ENCODE measurements around the gene MAPK11. TPM values are rescaled to one million over a fixed set of nuclear protein-coding genes. Genes with fewer than 3 reads are reported as not detected.

MAPK11 gene
- total RNA-seq, 2 donors from 2014 or later = 10.2 to 15.1 TPM

DNA sequence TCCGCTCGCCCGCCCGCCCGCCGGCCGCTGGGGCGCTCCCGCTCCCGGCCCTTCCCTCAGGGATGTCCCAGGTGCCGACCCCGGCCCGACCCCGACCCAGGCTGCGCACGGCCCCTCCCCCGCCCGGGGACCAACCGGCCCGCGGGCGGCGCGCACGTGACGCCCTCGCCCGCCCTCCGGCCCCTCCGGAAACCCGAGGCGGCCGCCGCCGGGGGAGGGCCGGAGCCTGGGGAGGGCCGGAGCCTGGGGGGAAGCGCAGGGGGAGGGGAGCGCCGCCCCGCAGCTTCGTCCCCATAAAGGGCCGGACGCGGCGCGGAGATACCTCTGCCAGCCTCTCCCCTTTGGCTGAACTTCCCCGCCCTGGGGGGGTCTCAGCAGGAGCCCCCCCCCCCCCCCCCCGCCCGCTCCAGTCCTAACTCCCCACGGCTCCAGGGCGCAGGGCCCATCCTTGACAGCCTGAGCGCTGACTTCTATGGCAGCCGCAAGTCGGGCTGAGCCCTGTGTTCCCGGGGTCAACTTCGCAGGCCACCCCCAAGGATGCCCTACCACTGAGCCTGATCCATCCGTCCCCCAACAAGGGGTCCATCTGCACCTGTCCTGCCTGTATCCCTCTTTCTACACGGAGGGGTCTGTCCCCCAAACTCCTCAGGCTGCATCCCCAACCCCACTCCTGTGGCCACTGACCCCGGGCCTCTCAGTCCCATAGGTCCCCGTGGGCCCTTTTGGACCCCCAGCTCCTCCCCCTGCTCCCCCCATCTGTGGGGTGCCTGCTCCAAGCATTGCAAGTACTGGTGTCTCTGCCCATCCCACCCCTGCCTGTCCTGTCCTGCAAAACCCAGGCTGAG lies 8.3 kb downstream of the MAPK11 start, which contains the start of gene MAPK12:
Gene MAPK12, minus strand, starts transcription at position 69 of the 845 bp plus-strand sequence. CDS start 174 bp downstream, outside the sequence.
- DNase-seq (ENCODE audit: low spot score) (no peak), ATAC-seq (peak; percentile 1 to 25)
- peak within 1 kb of the TSS; percentile 73 for H3K4me3 Mint-ChIP-seq
- H3K27me3 Mint-ChIP-seq = peaks cover 0 to 9% of the 10 kb centered on the region in 2 donors
- H3K36me3 Mint-ChIP-seq = no peaks in the 10 kb centered on the region
- H3K9me3 Mint-ChIP-seq = no peaks in the 10 kb centered on the region
- H3K4me1 Mint-ChIP-seq (ENCODE audit: low read depth in 2 of 2) = peaks cover 4 to 5% of the 10 kb centered on the region in 2 donors
- no peak within 1 kb of the TSS for H3K27ac Mint-ChIP-seq

DNA sequence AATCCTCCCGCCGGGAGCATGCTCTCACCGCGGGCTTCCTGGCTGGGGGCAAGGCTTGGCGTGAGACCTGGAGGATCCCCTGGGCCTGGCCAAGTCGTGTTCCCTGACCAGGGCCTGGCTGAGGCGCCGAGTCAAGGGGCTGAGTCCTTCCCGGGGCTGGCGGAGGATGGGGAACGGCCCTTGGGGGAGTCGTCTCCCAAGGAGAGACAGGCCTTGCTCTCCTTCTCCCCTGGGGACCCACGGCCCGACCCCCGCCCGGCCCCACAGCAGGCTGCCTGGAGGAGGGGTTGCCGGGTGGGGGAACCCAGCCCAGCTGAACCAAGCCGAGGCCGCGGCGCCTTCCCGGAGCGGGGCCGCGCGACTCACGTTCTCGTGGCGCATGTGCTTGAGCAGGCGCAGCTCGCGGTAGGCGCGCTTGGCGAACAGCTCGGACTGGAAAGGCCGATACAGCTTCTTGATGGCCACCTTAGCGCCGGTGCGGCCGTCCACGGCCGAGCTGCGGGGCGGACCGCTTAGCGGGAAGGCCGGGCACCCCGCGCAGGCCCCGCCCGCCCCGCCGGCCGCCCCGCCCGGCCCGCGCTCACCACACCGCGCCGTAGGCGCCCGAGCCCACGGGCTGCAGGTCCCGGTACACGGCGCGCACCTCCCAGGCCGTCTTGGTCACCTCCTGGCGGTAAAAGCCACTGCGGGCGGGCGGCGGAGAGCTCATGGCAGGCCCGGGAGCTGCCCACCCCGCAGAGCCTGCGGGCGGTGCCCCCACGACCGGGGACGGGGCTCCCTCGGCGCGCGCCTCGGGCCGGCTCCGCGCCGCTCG lies 9.2 kb downstream of the MAPK11 start:
- no peaks in the 10 kb centered on the region for H3K36me3 Mint-ChIP-seq
- no peak for DNase-seq (ENCODE audit: low spot score)
- H3K4me3 Mint-ChIP-seq = no peak overlapping the region
- peaks cover 0 to 9% of the 10 kb centered on the region in 2 donors for H3K27me3 Mint-ChIP-seq
- H3K4me1 Mint-ChIP-seq (ENCODE audit: low read depth in 2 of 2) = peaks cover 4 to 5% of the 10 kb centered on the region in 2 donors
- no peak overlapping the region for H3K27ac Mint-ChIP-seq
- H3K9me3 Mint-ChIP-seq = no peaks in the 10 kb centered on the region
- ATAC-seq = peak; percentile 32 to 53

DNA sequence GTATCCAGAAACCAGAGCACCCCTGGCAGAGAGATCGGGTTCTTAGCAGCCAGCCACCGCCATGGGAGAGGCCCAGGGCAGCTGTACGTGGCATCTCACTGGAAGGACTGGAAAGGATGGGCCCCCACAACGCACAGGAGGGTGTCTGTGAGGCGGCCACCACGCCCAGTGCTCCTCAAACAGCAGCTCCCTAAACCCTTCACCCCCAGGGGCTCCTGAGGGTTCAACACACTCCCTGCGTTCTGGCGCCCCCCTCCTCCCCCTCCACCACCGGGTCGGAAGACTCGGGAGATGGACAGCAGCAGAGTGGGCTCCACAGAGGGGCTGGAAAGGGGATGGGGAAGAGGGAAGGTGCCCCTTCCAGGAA lies 9.8 kb downstream of the MAPK11 start:
- Mint-ChIP-seq H3K27ac (no peak overlapping the region), H3K27me3 (peaks cover 0 to 9% of the 10 kb centered on the region in 2 donors), H3K9me3 (no peaks in the 10 kb centered on the region), H3K36me3 (no peaks in the 10 kb centered on the region), H3K4me1 (ENCODE audit: low read depth in 2 of 2) (peaks cover 4 to 5% of the 10 kb centered on the region in 2 donors), H3K4me3 (no peak overlapping the region)
- DNase-seq (ENCODE audit: low spot score) = no peak
- no peak for ATAC-seq

DNA sequence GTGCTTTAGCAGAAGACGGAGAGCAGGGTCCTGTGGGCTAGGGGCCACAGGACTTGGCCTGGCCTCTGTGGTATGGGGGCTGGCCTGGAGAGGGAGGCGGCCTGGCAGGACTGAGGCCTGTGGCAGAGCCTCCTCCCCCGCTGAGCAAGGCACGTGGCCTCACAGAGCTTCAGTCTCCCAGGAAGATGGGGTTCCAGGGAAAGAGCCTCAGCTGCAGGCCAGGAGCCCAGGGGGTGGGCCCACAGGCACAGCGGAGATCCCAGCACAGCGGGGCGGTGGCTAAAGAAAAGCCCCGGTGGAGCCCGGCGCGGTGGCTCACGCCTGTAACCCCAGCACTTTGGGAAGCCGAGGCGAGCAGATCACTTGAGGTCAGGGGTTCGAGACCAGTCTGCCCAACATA lies 10.9 kb downstream of the MAPK11 start:
- Mint-ChIP-seq H3K36me3 (no peaks in the 10 kb centered on the region), H3K9me3 (no peaks in the 10 kb centered on the region), H3K4me1 (ENCODE audit: low read depth in 2 of 2) (peaks cover 4 to 5% of the 10 kb centered on the region in 2 donors), H3K4me3 (no peak overlapping the region), H3K27ac (no peak overlapping the region), H3K27me3 (peaks cover 0 to 9% of the 10 kb centered on the region in 2 donors)
- no peak for DNase-seq (ENCODE audit: low spot score)
- no peak for ATAC-seq

DNA sequence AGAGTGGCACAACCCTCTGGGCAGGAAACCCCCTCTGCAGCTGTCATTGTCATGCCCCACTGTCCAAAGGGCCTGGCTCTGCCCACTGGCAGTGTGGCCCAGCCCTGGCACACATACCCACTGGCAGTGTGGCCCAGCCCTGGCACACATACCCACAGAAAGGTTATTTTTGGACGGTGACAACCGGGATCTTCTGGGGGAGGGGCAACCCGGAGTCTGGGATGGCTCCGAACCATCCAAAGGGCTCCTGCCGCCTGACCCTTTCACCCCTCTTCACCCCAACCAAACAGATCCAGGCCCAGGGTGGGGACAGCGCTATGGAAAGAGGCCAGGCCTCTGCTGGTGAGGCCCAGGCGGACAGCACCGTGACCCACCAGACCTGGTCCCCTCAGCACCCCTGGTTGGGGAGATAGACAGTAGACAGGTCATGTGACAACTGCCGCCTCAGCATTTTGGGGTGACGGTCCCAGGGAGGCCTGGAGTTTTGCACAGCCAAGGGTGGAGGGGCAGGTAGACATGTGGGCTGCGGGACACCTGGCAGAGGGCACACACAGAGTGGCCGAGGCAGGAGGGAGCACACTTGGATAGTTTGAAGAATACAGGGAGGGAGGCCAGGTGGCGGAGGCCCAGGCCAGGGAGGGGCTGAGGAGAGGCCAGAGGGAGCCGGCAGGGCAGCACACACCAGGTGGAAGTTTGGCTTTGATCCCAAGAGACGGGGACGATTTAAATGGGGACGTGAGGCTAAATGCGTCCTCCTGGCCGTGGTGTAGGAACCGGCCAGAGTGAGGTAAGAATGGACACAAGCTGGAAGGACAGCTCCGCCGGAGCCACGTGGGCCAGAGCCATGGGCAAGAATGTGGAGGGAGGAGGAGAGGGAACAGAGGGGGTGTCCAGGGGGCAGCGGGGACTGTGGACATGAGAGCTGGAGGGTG lies 11.6 kb downstream of the MAPK11 start:
- DNase-seq (ENCODE audit: low spot score) = no peak
- Mint-ChIP-seq H3K27ac (no peak overlapping the region), H3K27me3 (peaks cover 0 to 9% of the 10 kb centered on the region in 2 donors), H3K4me3 (no peak overlapping the region), H3K9me3 (no peaks in the 10 kb centered on the region), H3K36me3 (no peaks in the 10 kb centered on the region), H3K4me1 (ENCODE audit: low read depth in 2 of 2) (peaks cover 4 to 5% of the 10 kb centered on the region in 2 donors)
- no peak for ATAC-seq

DNA sequence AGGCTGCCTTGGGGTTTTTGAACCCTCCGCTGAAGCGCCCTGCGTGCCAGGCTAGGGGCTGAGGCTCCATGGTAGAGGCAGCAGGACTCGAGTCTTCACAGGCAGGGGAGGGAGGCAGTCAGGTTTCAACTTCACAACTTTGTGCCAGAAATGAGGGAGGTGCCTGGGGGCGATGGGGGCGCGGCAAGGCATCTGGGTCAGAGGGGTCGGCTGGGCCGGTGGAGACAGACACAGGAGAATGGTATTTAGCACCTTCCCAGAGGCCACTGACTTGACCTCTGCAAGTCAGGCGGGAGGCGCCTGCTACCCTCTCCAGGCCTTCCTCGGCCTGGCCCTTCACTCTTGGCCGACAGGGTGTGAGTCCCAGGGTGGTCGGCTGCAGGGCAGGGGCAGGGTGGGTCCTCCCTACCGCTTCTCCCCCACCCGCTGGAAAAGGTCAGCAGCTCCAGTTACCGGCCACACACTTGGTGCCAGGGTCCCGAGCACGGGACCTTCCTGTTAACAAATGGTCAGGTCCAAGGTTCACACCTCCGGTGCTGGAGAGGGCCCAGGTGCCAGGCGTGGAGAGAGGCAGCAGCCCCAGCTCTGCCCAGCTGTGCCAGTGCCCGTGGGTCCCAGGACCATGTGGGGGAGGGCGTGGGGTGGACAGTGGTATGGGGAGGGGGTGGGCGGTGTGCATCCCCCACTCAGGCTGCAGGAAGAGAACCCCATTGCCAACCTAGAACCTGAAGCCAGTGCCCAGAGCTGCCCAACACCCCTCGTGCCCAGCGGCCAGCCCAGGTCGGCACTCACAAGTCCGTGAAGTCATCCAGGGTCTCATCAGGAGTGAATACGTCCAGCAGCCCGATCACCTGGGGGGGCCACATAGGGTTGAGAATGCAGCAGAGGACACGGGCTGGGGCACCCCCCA lies 12.5 kb downstream of the MAPK11 start:
- H3K4me3 Mint-ChIP-seq = no peak overlapping the region
- H3K36me3 Mint-ChIP-seq = no peaks in the 10 kb centered on the region
- H3K9me3 Mint-ChIP-seq = no peaks in the 10 kb centered on the region
- ATAC-seq = no peak
- DNase-seq (ENCODE audit: low spot score) = no peak
- peaks cover 0 to 9% of the 10 kb centered on the region in 2 donors for H3K27me3 Mint-ChIP-seq
- no peak overlapping the region for H3K27ac Mint-ChIP-seq
- peaks cover 4 to 5% of the 10 kb centered on the region in 2 donors for H3K4me1 Mint-ChIP-seq (ENCODE audit: low read depth in 2 of 2)

DNA sequence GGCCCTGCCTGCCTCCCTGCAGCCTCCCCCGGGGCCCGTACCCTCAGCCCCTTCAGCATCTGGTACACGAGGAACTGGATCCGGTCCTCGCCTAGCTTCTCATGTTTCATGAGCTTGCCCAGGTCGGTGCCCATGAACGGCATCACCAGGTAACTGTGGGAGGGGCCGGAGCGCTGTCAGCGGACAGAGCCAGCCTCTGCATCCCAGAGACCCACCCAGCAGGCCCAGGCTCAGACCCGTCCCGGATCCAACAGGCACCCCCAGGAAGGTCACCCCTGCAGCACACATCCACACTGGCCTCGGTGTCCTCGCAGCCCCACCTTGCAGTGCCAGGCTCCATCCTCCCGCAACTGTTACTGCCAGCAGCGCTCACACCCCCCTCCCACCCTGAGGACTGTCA lies 13.1 kb downstream of the MAPK11 start:
- Mint-ChIP-seq H3K36me3 (no peaks in the 10 kb centered on the region), H3K9me3 (no peaks in the 10 kb centered on the region), H3K27ac (no peak overlapping the region), H3K4me1 (ENCODE audit: low read depth in 2 of 2) (peaks cover 1 to 2% of the 10 kb centered on the region in 2 donors), H3K4me3 (no peak overlapping the region), H3K27me3 (peaks cover 0 to 5% of the 10 kb centered on the region in 2 donors)
- no peak for ATAC-seq
- DNase-seq (ENCODE audit: low spot score) = no peak

DNA sequence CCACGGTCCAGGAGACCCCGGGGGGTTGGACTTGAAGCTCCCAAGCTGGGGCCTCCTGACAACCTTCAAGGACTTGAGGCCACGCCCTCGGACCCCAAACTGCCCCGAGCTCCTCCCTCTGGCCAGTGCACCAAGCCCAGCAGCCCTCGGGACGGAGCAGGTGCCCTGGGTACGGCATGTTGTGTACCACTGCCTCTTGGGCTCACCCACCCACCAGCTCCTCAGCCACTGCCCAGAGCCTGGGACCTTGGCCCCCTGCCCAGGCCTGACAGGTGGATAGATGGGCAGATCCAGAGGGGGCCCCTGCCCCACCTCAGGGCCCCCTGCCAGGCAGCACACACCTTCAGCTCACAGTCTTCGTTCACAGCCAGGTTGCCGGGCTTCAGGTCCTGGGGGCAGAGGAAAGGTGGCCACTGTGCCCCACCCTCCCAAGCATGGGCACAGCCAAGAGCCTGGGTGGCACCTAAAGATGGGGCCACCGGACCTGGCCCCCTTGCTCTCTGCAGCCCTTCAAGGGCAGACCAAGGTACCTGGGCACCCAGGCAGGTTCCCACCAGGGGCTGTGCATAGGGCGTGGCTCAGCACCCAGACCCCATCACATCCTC lies 13.8 kb downstream of the MAPK11 start:
- H3K27ac Mint-ChIP-seq = no peak overlapping the region
- DNase-seq (ENCODE audit: low spot score) (no peak), ATAC-seq (no peak)
- H3K36me3 Mint-ChIP-seq = no peaks in the 10 kb centered on the region
- H3K9me3 Mint-ChIP-seq = no peaks in the 10 kb centered on the region
- H3K27me3 Mint-ChIP-seq = peaks cover 0 to 4% of the 10 kb centered on the region in 2 donors
- no peaks in the 10 kb centered on the region for H3K4me1 Mint-ChIP-seq (ENCODE audit: low read depth in 2 of 2)
- no peak overlapping the region for H3K4me3 Mint-ChIP-seq

DNA sequence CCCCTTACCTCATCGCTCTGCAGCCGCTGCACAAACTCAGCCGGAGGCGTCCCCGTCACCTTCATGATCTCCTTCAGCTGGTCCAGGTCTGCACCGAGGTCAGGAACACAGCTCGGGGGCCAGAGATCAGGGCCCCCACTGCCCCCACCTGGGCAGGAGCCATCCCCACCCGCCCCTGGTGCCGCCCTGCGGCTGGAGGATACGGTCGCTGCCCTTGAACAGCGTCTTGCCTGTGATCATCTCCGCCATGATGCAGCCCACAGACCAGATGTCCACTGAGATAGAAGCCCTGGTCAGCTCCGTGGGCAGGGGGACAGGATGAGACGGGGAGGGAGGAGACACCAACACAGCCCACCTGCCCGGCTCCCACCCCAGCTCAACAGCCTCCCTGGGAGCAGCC lies 14.6 kb downstream of the MAPK11 start:
- Mint-ChIP-seq H3K9me3 (no peaks in the 10 kb centered on the region), H3K4me1 (ENCODE audit: low read depth in 2 of 2) (peaks cover 0 to 2% of the 10 kb centered on the region in 2 donors), H3K27ac (no peak overlapping the region), H3K27me3 (peaks cover 0 to 4% of the 10 kb centered on the region in 2 donors), H3K36me3 (no peaks in the 10 kb centered on the region), H3K4me3 (no peak overlapping the region)
- no peak for ATAC-seq
- no peak for DNase-seq (ENCODE audit: low spot score)

DNA sequence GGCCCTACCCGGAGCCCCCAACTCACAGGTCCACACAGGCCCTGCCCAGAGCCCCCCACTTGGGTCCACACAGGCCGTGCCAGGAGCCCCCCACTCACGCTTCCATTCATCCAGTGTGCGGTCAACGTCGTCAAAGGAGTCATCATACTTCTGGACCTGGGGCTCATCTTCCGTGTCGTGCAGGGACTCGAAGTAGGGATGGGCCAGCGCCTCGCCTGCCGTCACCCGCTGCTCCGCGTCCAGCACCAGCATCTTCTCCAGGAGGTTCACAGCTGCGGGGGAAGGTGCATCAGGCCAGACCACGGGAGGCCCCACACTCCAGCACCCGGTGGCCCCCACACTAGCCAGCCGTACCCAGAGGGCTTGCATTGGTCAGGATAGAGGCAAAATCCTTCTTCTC lies 15.1 kb downstream of the MAPK11 start:
- ATAC-seq (no peak), DNase-seq (ENCODE audit: low spot score) (no peak)
- Mint-ChIP-seq H3K27ac (no peak overlapping the region), H3K36me3 (no peaks in the 10 kb centered on the region), H3K4me1 (ENCODE audit: low read depth in 2 of 2) (peaks cover 3 to 5% of the 10 kb centered on the region in 2 donors), H3K27me3 (peaks cover 0 to 4% of the 10 kb centered on the region in 2 donors), H3K4me3 (no peak overlapping the region), H3K9me3 (no peaks in the 10 kb centered on the region)

DNA sequence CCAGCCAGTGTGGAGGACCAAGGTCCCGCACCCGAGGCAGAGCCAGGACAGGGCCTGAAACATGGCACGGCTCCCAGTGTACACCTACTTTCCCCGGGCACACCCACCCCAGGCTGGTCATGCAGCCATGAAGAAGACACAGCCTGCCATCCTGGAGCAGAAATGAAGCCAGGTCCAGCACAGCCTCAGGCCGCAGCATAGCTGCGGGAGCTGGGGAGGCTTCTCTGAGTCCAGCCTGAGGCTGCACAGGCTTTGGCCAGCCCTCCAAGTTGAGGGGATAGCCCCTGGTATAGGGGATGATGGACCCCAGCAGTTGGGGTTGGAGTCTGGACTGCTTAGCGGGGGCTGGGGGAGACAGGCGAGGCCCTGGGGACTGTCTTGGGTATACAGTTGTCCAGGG lies 16.2 kb downstream of the MAPK11 start:
- Mint-ChIP-seq H3K27me3 (peaks cover 0 to 3% of the 10 kb centered on the region in 2 donors), H3K27ac (no peak overlapping the region), H3K4me3 (no peak overlapping the region), H3K36me3 (no peaks in the 10 kb centered on the region), H3K9me3 (no peaks in the 10 kb centered on the region), H3K4me1 (ENCODE audit: low read depth in 2 of 2) (peaks cover 5 to 6% of the 10 kb centered on the region in 2 donors)
- DNase-seq (ENCODE audit: low spot score) = no peak
- ATAC-seq = no peak

Measured in natural killer cell treated with Interleukin-12 subunit alpha and Interleukin-12 subunit beta and Interleukin-15 and Interleukin-18, amount 100 ng/mL, for 72 hours (primary cell).